Measurements from ENCODE around the gene PRPH.
"Not testable (repeated sequence)": the region's sequence is repeated elsewhere in the genome, so short reads cannot be mapped to it uniquely, and the experiment has no call there.

Gene PRPH

DNA sequence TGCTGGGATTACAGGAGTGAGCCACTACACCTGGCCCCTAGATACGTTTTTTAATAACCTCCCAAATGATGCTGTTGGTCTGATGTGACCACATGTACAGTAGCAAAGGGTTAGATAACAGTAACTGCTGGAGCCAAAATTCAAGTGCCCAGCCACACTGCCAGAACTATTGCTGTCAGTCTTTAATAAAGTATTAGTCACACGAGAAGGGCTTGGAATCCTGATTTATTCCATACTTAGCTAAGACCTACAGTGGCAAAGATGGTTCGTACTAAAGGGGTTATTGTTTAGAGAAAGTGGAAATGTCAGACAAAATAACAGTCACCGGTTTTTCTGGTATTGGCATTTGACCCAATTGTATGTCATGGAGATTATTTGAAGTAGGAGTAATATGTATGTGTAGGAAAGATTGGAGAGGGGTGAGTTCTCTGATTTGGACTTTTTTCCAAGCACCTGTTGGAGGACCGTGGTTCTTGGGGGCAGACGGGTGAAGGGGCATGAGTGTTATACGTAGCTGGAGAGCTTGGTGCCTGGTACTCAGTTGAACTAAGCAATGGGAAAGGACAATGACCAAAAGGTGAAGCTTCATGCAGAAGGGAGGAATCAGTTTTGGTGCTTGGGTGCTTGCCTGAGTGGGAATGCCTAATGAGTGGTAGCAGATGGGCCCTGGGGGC is 20.4 kb upstream of the PRPH start:
- H3K4me3 ChIP-seq (ENCODE audit: low read depth, low read length) = no peak overlapping the region
- no peak for DNase-seq (ENCODE audit: low read depth)

DNA sequence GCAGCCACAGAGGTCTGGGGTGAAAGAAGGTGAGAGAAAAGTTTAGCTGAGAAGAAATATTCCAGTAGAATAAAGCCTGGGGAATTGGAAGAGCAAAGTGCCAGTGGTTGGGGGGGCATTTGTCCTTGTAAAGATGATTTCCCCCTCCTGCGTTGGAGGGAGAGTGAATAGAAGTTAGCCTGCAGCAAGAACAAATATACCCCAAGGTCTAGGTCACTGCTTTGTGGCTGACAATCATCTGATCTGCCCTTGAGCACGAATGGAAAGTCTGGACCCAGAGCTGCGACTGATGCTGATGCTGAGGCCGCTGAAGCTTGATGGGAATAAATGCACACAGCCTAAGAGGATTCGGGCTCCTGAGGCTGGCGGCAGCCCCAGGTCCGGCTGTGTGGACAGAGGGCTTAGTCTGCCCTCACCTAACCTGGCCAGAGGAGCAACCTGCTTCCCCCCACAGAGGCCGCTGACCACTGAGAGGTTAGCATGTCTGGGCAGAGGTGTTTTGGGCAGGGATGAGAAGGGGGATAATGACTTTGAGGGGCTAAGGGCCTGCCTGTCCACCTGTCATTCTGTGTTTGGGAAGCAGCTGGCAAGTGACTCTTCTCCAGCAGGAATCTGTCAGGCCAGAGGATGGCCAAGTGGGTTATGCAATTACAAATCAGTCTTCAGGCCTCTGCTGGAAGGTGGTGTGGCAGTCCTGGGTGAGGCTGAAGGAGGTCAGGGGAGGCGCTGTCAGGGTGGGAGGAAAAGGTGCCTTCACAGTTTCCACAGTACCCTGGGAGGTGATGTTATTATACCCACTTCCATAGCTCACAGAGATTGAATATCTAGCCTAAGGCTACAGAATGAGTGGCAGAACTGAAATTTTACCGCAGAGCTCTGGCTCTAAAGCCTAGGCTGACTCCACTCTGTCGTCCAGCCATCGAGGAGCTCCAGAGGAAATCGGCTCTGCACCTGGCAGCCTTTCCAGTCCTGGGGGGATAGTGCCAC is 18.4 kb upstream of the PRPH start:
- DNase-seq (ENCODE audit: low read depth) = no peak
- H3K4me3 ChIP-seq (ENCODE audit: low read depth, low read length) = no peak overlapping the region

DNA sequence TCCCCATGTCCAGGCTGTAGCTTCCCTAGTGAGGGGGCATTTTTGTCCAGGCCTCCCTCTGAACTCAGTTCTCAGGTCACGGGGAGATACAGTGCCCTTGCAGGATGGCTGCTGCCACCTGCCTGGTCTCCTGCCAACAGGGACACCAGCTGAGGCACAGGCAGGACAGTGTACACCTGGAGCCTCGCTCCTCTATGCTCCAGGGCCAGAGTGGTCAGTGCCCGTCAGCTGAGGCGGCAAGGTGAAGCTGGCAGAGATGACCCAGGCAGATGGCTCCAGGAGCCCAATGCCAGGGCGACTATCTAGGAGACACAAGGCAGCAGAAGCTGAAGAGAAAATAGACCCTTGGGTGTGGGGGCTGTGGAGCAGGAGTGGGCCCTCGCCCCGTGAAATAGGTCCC is 17.5 kb upstream of the PRPH start:
- DNase-seq (ENCODE audit: low read depth) = no peak
- H3K4me3 ChIP-seq (ENCODE audit: low read depth, low read length) = no peak overlapping the region

DNA sequence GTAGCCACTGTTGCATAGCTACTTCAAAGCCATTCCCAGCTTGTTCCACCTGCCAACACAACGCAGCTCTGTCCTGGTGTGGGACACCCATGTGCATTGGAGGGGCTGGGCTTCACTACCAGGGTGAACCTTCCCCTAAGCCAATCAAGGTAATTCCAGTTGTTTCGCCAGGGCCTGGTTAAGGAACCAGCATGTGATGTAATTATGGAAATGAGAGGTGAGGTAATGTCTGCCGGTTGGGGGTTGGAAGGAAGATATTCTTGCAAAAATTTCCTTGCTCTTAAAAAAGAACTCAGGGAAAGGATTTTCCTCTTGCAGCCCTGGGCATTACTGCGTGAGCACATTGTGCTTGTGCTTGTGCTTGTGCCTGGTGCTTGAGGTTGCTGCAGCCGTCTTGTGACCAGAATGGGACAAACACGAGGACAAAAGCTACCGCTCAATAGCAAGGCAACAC is 15.2 kb upstream of the PRPH start:
- H3K4me3 ChIP-seq (ENCODE audit: low read depth, low read length) = no peak overlapping the region
- DNase-seq (ENCODE audit: low read depth) = no peak

DNA sequence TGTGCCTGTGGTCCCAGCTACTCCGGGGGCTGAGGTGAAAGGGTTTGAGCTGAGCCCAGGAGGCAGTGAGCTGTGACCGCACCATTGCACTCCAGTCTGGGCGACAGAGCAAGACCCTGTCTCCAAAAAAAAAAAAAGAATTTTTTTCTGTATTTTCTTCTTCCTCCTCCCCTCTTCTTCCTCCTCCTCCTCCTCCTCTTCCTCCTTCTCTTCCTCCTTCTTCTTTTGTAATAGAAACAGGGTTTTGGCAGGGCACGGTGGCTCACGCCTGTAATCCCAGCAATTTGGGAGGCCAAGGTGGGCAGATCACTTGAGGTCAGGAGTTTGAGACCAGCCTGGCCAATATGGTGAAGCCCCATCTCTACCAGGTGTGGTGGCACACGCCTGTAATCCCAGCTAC is 14.4 kb upstream of the PRPH start:
- not testable (repeated sequence) for DNase-seq (ENCODE audit: low read depth); H3K4me3 ChIP-seq (ENCODE audit: low read depth, low read length)

DNA sequence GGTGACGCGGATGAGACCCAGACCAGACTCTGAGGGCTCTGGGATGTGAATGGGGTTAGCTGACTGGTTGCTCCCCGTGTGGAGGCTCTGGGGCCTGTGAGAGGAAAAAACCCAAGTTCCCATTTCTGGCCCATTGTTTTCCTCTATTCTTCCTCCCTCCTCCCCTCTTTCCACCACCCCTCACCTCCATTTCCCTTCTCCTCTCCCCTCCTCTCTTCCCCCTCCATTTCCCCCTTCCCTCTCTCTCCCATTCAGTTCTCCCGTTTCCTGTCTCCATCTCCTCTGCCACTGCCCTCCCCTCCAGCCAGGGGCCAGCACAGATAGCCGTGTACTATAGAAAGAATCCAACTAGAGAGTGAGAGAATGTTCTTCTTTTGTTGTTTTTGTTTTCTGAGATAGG is 12.6 kb upstream of the PRPH start:
- no peak overlapping the region for H3K4me3 ChIP-seq (ENCODE audit: low read depth, low read length)
- no peak for DNase-seq (ENCODE audit: low read depth)

- not testable (repeated sequence) for DNase-seq (ENCODE audit: low read depth); H3K4me3 ChIP-seq (ENCODE audit: low read depth, low read length)
Observed at GRCh38 chr12:49282740-49283375, 12.1 kb upstream of the PRPH start.

DNA sequence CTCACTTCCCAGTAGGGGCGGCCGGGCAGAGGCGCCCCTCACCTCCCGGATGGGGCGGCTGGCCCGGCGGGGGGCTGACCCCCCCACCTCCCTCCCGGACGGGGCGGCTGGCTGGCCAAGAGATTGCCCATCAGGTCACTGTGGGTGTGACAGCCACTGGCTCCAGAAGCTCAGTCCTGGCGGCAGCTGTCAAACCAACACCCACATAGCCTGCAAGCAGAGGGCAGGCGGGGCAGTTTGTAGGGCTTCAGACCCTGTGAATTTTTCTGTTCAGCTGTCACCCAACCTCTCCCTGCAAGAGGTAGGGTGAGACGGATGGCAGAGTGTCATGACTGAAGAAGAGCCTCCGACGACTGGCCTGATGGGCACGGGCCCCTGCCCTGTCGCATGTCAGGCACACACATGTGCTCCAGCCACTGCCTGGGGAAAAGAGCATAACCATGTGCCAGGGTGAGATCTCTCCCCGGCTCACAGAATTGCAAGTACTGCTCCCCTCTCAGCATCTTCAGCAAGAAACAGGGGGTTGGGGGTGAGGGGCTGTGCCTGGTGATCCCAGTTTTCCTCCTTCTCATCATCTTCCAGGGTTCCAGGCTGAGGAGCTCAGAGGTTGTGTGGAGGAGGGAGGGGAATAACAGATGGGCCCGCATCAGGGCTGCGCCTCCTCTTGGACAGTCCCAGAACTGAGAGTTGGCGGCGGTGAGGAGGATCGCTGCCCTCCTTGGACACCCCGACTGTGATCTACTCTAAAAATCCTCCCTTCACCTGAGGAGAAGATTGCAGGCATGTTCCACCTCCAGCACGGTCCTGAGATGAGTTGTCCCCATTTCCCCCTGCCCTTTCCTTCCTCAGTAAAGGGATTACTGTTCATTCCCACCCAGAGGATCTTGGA is 11.2 kb upstream of the PRPH start:
- no peak overlapping the region for H3K4me3 ChIP-seq (ENCODE audit: low read depth, low read length)
- DNase-seq (ENCODE audit: low read depth) = no peak

GRCh38 chr12:49284672-49285071 is 10.3 kb upstream of the PRPH start:
- DNase-seq (ENCODE audit: low read depth) = no peak
- H3K4me3 ChIP-seq (ENCODE audit: low read depth, low read length) = no peak overlapping the region

- no peak for DNase-seq (ENCODE audit: low read depth)
- H3K4me3 ChIP-seq (ENCODE audit: low read depth, low read length) = no peak overlapping the region
Observed at GRCh38 chr12:49287876-49288275, 7.1 kb upstream of the PRPH start.

- H3K4me3 ChIP-seq (ENCODE audit: low read depth, low read length) = no peak overlapping the region
- no peak for DNase-seq (ENCODE audit: low read depth)
Observed at GRCh38 chr12:49288412-49288853, 6.5 kb upstream of the PRPH start.

DNA sequence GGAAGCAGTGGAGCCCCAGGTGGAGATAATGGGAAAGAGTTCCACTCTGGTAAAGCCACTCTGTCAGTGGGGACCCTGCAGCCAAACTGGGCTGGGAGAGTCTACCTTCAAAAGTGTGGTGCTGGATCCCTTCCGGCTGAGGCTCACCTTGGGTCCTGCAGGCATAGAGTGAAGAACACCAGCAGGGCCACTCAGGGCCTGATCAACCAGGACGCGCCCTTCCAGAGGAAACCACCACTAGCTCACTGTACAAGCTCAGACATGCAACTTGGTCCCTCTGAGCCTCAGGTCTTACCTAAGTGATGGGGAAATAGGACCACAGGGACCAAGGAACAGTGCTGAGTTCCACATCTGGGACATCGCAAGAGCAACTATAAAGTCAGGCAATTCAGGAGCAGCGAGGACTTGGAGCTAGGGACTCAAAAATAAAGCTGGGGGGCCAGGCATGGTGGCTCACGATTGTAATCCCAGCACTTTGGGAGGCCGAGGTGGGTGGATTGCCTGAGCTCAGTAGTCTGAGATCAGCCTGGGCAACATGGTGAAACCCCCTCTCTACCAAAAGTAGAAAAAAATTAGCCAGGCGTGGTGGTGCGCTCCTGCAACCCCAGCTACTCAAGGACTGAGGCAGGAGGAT is 5.9 kb upstream of the PRPH start:
- H3K4me3 ChIP-seq (ENCODE audit: low read depth, low read length) = no peak overlapping the region
- no peak for DNase-seq (ENCODE audit: low read depth)

DNA sequence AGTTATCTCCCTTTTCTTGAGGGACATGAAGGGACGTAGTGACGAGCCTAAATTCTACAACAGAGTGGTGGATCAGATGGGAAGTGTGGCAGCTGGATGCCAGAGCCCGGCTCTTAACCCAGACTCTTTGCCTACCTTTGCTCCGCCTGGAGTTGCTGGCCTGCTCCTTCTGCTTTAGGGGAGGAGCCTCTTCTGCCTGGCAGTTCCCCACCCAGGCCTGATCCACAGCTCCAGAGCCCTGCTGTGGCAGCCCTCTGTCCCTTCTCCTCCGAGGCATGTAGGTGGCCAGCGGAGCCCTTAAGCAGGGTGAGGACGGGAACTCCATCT is 2.3 kb upstream of the PRPH start:
- DNase-seq (ENCODE audit: low read depth) = no peak
- H3K4me3 ChIP-seq (ENCODE audit: low read depth, low read length) = no peak overlapping the region

GRCh38 chr12:49293056-49293956 is 1.6 kb upstream of the PRPH start:
- H3K4me3 ChIP-seq (ENCODE audit: low read depth, low read length) = no peak overlapping the region
- no peak for DNase-seq (ENCODE audit: low read depth)

DNA sequence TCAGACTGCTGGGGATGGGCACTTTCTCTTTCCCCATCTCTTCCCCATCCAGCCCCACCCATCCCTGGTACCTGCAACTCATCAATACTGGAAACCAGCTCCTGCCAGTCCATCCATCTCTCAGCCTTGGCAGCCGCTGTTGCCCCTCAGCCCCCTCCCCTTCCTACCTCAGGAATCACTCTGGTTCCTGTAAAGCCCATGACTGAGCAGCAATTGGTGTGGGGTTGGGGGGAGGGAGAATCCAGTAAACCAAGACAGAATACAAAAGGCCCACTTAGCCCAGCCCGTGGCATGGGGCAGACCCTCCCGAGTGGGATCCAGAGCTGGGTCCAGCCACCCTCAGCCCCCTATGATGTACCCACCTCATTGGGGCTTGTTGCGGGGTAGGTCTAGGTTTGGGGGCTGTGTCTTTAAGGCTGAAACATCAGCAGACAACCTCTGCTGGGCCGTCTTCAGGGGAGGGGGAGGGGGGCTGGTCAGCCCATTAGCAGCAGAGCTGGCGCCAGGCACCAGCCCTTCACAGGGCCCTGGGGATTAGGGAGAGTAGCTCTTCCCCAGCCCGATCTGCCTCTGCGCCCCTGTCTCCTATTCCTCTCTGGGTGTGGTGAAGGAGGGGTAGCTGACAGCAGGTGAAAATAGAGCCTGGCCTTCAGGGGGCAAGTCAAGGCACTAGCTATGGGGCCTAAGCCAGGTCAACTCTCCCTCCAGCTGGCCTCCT is 702 bp upstream of the PRPH start:
- DNase-seq (ENCODE audit: low read depth) = no peak
- H3K4me3 ChIP-seq (ENCODE audit: low read depth, low read length) = no peak overlapping the region

DNA sequence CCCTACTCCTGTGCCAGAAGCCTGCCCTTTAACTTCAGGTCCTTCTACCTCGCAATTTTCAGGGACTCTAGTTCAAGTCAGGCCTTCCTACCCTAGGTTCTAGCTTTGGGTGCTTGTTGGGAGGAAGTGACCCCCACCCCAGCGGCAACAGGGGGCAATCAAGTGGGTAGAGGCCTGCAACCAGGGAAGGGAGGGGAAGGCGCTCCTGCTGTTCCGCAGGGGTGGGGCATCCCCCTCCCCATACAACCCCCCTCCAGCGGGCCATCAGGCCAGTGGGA is 204 bp upstream of the PRPH start:
- DNase-seq (ENCODE audit: low read depth) = no peak
- H3K4me3 ChIP-seq (ENCODE audit: low read depth, low read length) = no peak overlapping the region

- H3K4me3 ChIP-seq (ENCODE audit: low read depth, low read length) = no peak overlapping the region
- no peak for DNase-seq (ENCODE audit: low read depth)
Observed at GRCh38 chr12:49296034-49296835, 1.3 kb downstream of the PRPH start.
